Measurements from ENCODE around the gene DAD1. TPM values are rescaled to one million over a fixed set of nuclear protein-coding genes. Genes with fewer than 3 reads are reported as not detected.
A peak's percentile ranks its signal among the peaks of the same experiment; 100 is the strongest.

The DAD1 gene
- total and polyA plus RNA-seq, 2 experiments from 2014 or later = 327 to 463 TPM

- Histone ChIP-seq H4K20me1 (ENCODE audit: insufficient read depth, poor library complexity, severe bottlenecking) (no peaks in the 10 kb centered on the region), H3K79me2 (no peaks in the 10 kb centered on the region), H3K9me3 (ENCODE audit: low read depth) (peaks cover 3% of the 10 kb centered on the region), H3K4me1 (ENCODE audit: insufficient read depth) (peaks cover 12% of the 10 kb centered on the region), H2AFZ (no peak overlapping the region), H3K36me3 (replicated peaks; ENCODE audit: insufficient read depth, low read depth) (no peaks in the 10 kb centered on the region), H3K27me3 (no peaks in the 10 kb centered on the region), H3K4me2 (peak overlapping the region; percentile 36), H3K9me2 (replicated peaks; ENCODE audit: insufficient read depth) (no peaks in the 10 kb centered on the region), H3K27ac (peak overlapping the region; percentile 95), H3K4me3 (no peak overlapping the region)
- DNase-seq (ENCODE audit: low spot score) = peak; percentile 90
- WGBS (ENCODE audit: low lambda C conversion rate, missing lambda C conversion rate) = 18% methylated on average over 6 of the region's 6 CpGs
- TF ChIP-seq EZH2phosphoT487 (IDR thresholded peaks at IDR 0.05; ENCODE audit: low read depth, severe bottlenecking, unreplicated experiment) = no peak
- no peak for TF ChIP-seq CTCF (IDR thresholded peaks at IDR 0.05; ENCODE audit: poor library complexity)
- no peak for TF ChIP-seq EZH2 (IDR thresholded peaks at IDR 0.05; ENCODE audit: borderline replicate concordance)
These were observed 25.3 kb upstream of the DAD1 start for GRCh38 chr14:22614240-22614799.

- H3K36me3 ChIP-seq (replicated peaks; ENCODE audit: insufficient read depth, low read depth) = no peaks in the 10 kb centered on the region
- H2AFZ ChIP-seq = no peak overlapping the region
- H4K20me1 ChIP-seq (ENCODE audit: insufficient read depth, poor library complexity, severe bottlenecking) = no peaks in the 10 kb centered on the region
- peaks cover 12% of the 10 kb centered on the region for H3K4me1 ChIP-seq (ENCODE audit: insufficient read depth)
- no peak for DNase-seq (ENCODE audit: low spot score)
- H3K9me3 ChIP-seq (ENCODE audit: low read depth) = peaks cover 3% of the 10 kb centered on the region
- H3K9me2 ChIP-seq (replicated peaks; ENCODE audit: insufficient read depth) = no peaks in the 10 kb centered on the region
- H3K79me2 ChIP-seq = no peaks in the 10 kb centered on the region
- 39% methylated on average over 3 of the region's 3 CpGs for WGBS (ENCODE audit: low lambda C conversion rate, missing lambda C conversion rate)
- peak overlapping the region; percentile 94 for H3K27ac ChIP-seq
- H3K27me3 ChIP-seq = no peaks in the 10 kb centered on the region
- H3K4me2 ChIP-seq = no peak overlapping the region
- TF ChIP-seq EZH2phosphoT487 (IDR thresholded peaks at IDR 0.05; ENCODE audit: low read depth, severe bottlenecking, unreplicated experiment) = no peak
- TF ChIP-seq CTCF (IDR thresholded peaks at IDR 0.05; ENCODE audit: poor library complexity) = no peak
- TF ChIP-seq EZH2 (IDR thresholded peaks at IDR 0.05; ENCODE audit: borderline replicate concordance) = no peak
- H3K4me3 ChIP-seq = no peak overlapping the region
These were observed 24.8 kb upstream of the DAD1 start for GRCh38 chr14:22613736-22614239.

- no peak overlapping the region for H3K4me2 ChIP-seq
These were observed 24.2 kb upstream of the DAD1 start for GRCh38 chr14:22613106-22613695.

More at GRCh38 chr14:22613106-22613695, 24.2 kb upstream of the DAD1 start:
- no peak for TF ChIP-seq EZH2 (IDR thresholded peaks at IDR 0.05; ENCODE audit: borderline replicate concordance)
- peak; percentile 13 for TF ChIP-seq CTCF (IDR thresholded peaks at IDR 0.05; ENCODE audit: poor library complexity)
- no peak for DNase-seq (ENCODE audit: low spot score)
- H3K27ac ChIP-seq = peak overlapping the region; percentile 94
- H3K4me3 ChIP-seq = no peak overlapping the region
- no peaks in the 10 kb centered on the region for H3K36me3 ChIP-seq (replicated peaks; ENCODE audit: insufficient read depth, low read depth)
- peaks cover 3% of the 10 kb centered on the region for H3K9me3 ChIP-seq (ENCODE audit: low read depth)
- H2AFZ ChIP-seq = no peak overlapping the region
- H3K4me1 ChIP-seq (ENCODE audit: insufficient read depth) = peaks cover 12% of the 10 kb centered on the region
- WGBS (ENCODE audit: low lambda C conversion rate, missing lambda C conversion rate) = 89% methylated on average over 2 of the region's 2 CpGs
- H3K27me3 ChIP-seq = no peaks in the 10 kb centered on the region
- H4K20me1 ChIP-seq (ENCODE audit: insufficient read depth, poor library complexity, severe bottlenecking) = no peaks in the 10 kb centered on the region
- no peaks in the 10 kb centered on the region for H3K79me2 ChIP-seq
- H3K9me2 ChIP-seq (replicated peaks; ENCODE audit: insufficient read depth) = no peaks in the 10 kb centered on the region
